Vagina (tissue), 2 donors: Measurements from ENCODE around the gene PDCD11.

Experiments
- CTCF ChIP-seq, 3 experiments: fragments of 450-650 bp in 2 of 3; fragments of 200-600 bp in 1 of 3; sonication (generic) in 1 of 3; IDR thresholded peaks; one replicate each; pipeline ENCODE4 v1.5.1; 2017 to 2019; ENCODE audit warnings: antibody characterized with exemption in 3 of 3, mild to moderate bottlenecking in 2 of 3, moderate library complexity in 2 of 3
- POLR2A ChIP-seq, 2 donors: fragments of 450-650 bp; IDR thresholded peaks; one replicate each; pipeline ENCODE4 v1.6.1; 2017; ENCODE audit warnings: antibody characterized with exemption in 2 of 2, mild to moderate bottlenecking in 2 of 2, moderate library complexity in 2 of 2
- POLR2AphosphoS5 ChIP-seq, 2 donors: sonication (generic); formaldehyde crosslinking; IDR thresholded peaks; one replicate each; pipeline ENCODE4 v1.9.0; 2017; ENCODE audit warnings: antibody characterized with exemption in 2 of 2, mild to moderate bottlenecking in 2 of 2, low read depth in 1 of 2; ENCODE audit not compliant: insufficient read depth in 1 of 2

DNA sequence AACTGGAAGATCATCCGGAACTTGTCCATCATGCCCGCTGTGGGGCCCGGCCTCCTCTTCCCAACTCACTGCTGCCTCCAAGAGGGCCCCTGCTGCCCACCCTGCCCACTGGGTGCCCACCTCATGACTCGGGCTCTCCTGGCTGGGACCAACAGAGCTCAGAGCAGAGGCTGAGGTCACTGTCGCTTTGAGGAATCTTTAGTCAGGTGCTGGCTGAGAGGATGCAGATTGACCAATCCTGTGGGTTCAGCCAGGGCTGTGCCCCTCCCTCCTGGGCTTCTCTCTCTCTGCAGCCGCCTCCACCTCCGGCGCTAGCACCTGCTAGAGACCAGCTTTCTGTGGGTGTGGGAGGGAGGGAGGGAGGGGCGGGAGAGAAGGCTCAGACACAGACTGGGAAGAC is 62.3 kb downstream of the PDCD11 start, which contains the start of gene CALHM1:
- TF ChIP-seq POLR2A (IDR thresholded peaks at IDR 0.05) (no peak), CTCF (IDR thresholded peaks at IDR 0.05) (no peak), POLR2AphosphoS5 (IDR thresholded peaks at IDR 0.05; ENCODE audit: insufficient read depth in 1 of 2, low read depth in 1 of 2) (no peak)
